Transverse colon (tissue), 4 donors: ENCODE results near the gene CIC.

Source experiments
- EP300 ChIP-seq: sonication (generic); formaldehyde crosslinking; IDR thresholded peaks from one replicate; pipeline ENCODE4 v1.6.1; 2017; ENCODE audit warnings: antibody characterized with exemption, low read depth
- POLR2A ChIP-seq: fragments of 450-650 bp; IDR thresholded peaks from one replicate; pipeline ENCODE4 v1.6.1; 2016; ENCODE audit warnings: antibody characterized with exemption, mild to moderate bottlenecking, moderate library complexity
- POLR2AphosphoS5 ChIP-seq, 3 donors: sonication (generic); formaldehyde crosslinking; IDR thresholded peaks; one replicate each; pipeline ENCODE4 v1.6.1; 2016; ENCODE audit warnings: antibody characterized with exemption in 3 of 3
- TF ChIP-seq, protein P1 (sequence below), 5 experiments: fragments of 200-600 bp in 3 of 5; fragments of 450-650 bp in 2 of 5; sonication (generic) in 3 of 5; IDR thresholded peaks; 1 replicate in 2 of 5; 2 replicates in 3 of 5; pipeline ENCODE4 v1.5.1; 2016 to 2017; ENCODE audit warnings: antibody characterized with exemption in 5 of 5, inconsistent platforms in 3 of 5, mild to moderate bottlenecking in 2 of 5, moderate library complexity in 1 of 5

DNA sequence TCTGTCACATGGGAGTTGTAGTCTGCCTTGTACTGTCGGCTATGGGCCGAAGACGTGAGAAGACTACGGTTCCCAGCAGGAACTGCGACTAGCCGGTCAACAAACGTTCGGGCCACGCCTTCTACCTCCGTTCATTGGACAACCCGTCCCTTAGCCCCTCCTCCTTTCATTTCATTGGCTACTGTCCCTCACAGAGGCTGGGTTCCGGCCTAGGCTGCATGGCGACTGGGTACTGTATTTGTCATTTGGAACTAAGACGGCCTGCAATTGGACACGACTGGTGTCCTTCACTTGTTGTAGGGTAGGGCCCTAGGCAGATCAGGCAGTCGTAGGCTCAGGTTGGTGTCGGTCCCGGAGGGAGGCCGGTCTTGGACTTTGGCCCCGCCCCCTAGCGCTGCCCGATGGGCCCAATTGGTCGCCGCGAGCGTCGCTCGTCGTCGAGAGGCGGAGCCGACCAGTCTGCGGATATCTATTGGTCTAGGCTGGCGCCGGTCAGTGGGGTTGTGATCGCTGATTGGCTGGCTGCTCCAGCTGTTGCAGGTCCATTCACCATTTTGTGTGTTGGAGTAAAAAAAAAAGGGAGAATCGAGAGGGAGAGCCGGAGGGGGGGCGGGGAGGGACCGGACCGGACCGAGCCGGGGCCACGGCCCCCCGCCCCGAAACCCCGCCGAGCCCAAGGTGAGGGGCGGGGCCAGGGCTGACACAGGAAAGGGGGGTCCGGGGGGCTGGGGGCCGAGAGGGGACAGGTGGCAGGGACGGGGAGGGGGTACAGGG, at the start of gene CIC:
- TF ChIP-seq, protein P1, sequence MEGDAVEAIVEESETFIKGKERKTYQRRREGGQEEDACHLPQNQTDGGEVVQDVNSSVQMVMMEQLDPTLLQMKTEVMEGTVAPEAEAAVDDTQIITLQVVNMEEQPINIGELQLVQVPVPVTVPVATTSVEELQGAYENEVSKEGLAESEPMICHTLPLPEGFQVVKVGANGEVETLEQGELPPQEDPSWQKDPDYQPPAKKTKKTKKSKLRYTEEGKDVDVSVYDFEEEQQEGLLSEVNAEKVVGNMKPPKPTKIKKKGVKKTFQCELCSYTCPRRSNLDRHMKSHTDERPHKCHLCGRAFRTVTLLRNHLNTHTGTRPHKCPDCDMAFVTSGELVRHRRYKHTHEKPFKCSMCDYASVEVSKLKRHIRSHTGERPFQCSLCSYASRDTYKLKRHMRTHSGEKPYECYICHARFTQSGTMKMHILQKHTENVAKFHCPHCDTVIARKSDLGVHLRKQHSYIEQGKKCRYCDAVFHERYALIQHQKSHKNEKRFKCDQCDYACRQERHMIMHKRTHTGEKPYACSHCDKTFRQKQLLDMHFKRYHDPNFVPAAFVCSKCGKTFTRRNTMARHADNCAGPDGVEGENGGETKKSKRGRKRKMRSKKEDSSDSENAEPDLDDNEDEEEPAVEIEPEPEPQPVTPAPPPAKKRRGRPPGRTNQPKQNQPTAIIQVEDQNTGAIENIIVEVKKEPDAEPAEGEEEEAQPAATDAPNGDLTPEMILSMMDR (IDR thresholded peaks at IDR 0.05) = no peak
- TF ChIP-seq EP300 (no peak), POLR2AphosphoS5 (IDR thresholded peaks at IDR 0.05) (no peak), POLR2A (no peak)
